Measurements from ENCODE around the gene TMEM185A.
"Not testable (repeated sequence)": the region's sequence is repeated elsewhere in the genome, so short reads cannot be mapped to it uniquely, and the experiment has no call there.

TMEM185A gene

GRCh38 chrX:149547782-149548181 is 83.8 kb downstream of the TMEM185A start:
- H3K9me3 ChIP-seq (ENCODE audit: control insufficient read depth, insufficient read depth, low read length); H3K4me3 ChIP-seq (ENCODE audit: low read depth, low read length); H3K9ac ChIP-seq (ENCODE audit: low read depth, low read length); H3K4me1 ChIP-seq (ENCODE audit: control insufficient read depth, insufficient read depth, low read length); H3K27me3 ChIP-seq (ENCODE audit: control insufficient read depth, insufficient read depth, low read length); H3K36me3 ChIP-seq (ENCODE audit: control insufficient read depth, insufficient read depth, low read length): not testable (repeated sequence)

DNA sequence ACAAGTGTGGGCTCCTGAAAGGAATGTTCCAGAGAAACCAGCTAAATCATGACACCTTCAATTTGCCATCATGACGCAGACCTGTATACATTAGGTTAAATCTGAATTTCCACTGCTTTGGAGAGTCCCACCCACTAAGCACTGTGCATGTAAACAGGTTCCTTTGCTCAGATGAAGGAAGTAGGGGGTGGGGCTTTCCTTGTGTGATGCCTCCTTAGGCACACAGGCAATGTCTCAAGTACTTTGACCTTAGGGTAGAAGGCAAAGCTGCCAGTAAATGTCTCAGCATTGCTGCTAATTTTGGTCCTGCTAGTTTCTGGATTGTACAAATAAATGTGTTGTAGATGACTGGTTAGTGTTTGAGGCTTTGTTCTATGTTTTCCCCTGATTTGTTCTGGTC is 84.6 kb downstream of the TMEM185A start:
- not testable (repeated sequence) for H3K9me3 ChIP-seq (ENCODE audit: control insufficient read depth, insufficient read depth, low read length); H3K9ac ChIP-seq (ENCODE audit: low read depth, low read length); H3K4me3 ChIP-seq (ENCODE audit: low read depth, low read length); H3K27me3 ChIP-seq (ENCODE audit: control insufficient read depth, insufficient read depth, low read length); H3K36me3 ChIP-seq (ENCODE audit: control insufficient read depth, insufficient read depth, low read length); H3K4me1 ChIP-seq (ENCODE audit: control insufficient read depth, insufficient read depth, low read length)
